ENCODE data around the gene SIX6.

Gene SIX6

GRCh38 chr14:60490270-60490669 lies 18.7 kb upstream of the SIX6 start:
- no peak for TF ChIP-seq CTCF (conservative IDR thresholded peaks at IDR 0.05; ENCODE audit: low read length)
- no peak overlapping the region for H3K4me3 ChIP-seq (ENCODE audit: low read length)
- DNase-seq (ENCODE audit: low read depth): no peak

- DNase-seq (ENCODE audit: low read depth): no peak
- no peak for TF ChIP-seq CTCF (conservative IDR thresholded peaks at IDR 0.05; ENCODE audit: low read length)
- no peak overlapping the region for H3K4me3 ChIP-seq (ENCODE audit: low read length)
Observed at GRCh38 chr14:60495946-60496345, 13.0 kb upstream of the SIX6 start.

- DNase-seq (ENCODE audit: low read depth): no peak
- TF ChIP-seq CTCF (conservative IDR thresholded peaks at IDR 0.05; ENCODE audit: low read length): no peak
- H3K4me3 ChIP-seq (ENCODE audit: low read length): no peak overlapping the region
Observed at GRCh38 chr14:60502541-60502940, 6.4 kb upstream of the SIX6 start.

- DNase-seq (ENCODE audit: low read depth): no peak
- no peak overlapping the region for H3K4me3 ChIP-seq (ENCODE audit: low read length)
- TF ChIP-seq CTCF (conservative IDR thresholded peaks at IDR 0.05; ENCODE audit: low read length): no peak
Observed at GRCh38 chr14:60505448-60505847, 3.5 kb upstream of the SIX6 start.

GRCh38 chr14:60506010-60506409 lies 2.9 kb upstream of the SIX6 start:
- DNase-seq (ENCODE audit: low read depth): no peak
- TF ChIP-seq CTCF (conservative IDR thresholded peaks at IDR 0.05; ENCODE audit: low read length): no peak
- no peak overlapping the region for H3K4me3 ChIP-seq (ENCODE audit: low read length)

- no peak for TF ChIP-seq CTCF (conservative IDR thresholded peaks at IDR 0.05; ENCODE audit: low read length)
- H3K4me3 ChIP-seq (ENCODE audit: low read length): no peak overlapping the region
- DNase-seq (ENCODE audit: low read depth): no peak
Observed at GRCh38 chr14:60506462-60506984, 2.4 kb upstream of the SIX6 start.

- DNase-seq (ENCODE audit: low read depth): no peak
- no peak overlapping the region for H3K4me3 ChIP-seq (ENCODE audit: low read length)
- no peak for TF ChIP-seq CTCF (conservative IDR thresholded peaks at IDR 0.05; ENCODE audit: low read length)
Observed at GRCh38 chr14:60506985-60507829, 1.7 kb upstream of the SIX6 start.

Data from AG10803 (cell line).